ENCODE measurements around the gene OR13H1. TPM values are rescaled to one million over a fixed set of nuclear protein-coding genes. Genes with fewer than 3 reads are reported as not detected.

OR13H1 gene
- polyA plus RNA-seq, 3 donors, result not detected

DNA sequence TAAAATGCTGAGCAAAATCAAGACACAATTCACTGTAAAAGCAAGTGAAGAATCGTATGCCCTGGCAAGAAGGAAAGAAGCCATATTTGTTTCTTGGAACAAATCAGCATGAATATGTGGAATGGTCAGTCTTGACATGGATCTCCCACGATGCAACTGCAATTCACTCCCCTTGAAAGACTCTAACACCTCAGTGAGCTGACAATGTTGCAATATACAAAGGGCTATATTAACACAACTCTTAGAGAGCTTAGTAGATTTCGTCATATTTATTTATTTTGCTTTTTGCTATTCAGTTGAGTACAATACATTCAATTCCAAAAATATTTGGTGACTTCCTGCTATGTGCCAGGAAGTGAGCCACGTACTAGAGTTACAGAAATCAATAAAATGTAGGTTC lies 14.7 kb downstream of the OR13H1 start:
- no peaks in the 10 kb centered on the region for H3K27me3 ChIP-seq (ENCODE audit: control insufficient read depth in 2 of 2, insufficient read depth in 2 of 2, low read length in 2 of 2)
- no peak for TF ChIP-seq CTCF (IDR thresholded peaks at IDR 0.05)
- no peak overlapping the region for H3K27ac ChIP-seq (ENCODE audit: low read depth in 1 of 2, low read length in 2 of 2)
- H3K9ac ChIP-seq (ENCODE audit: insufficient read depth, low read length, poor library complexity, severe bottlenecking), result no peak overlapping the region
- no peaks in the 10 kb centered on the region for H3K9me3 ChIP-seq (replicated peaks in 1 of 2; ENCODE audit: control insufficient read depth in 1 of 2, insufficient read depth in 1 of 2, low read length in 2 of 2)
- no CpG with 5 or more reads among the region's 4 CpGs for WGBS (ENCODE audit: insufficient coverage)
- DNase-seq, result no peak
- Mint-ChIP-seq H3K36me3 (no peaks in the 10 kb centered on the region), H3K4me3 (no peak overlapping the region), H3K27me3 (ENCODE audit: low read depth in 3 of 3) (no peaks in the 10 kb centered on the region), H3K9me3 (peaks cover 0 to 4% (median 0%) of the 10 kb centered on the region in 7 donors), H3K4me1 (no peaks in the 10 kb centered on the region), H3K27ac (no peak overlapping the region)
- no peak overlapping the region for H3K4me3 ChIP-seq (replicated peaks in 1 of 3; ENCODE audit: low read depth in 2 of 3, low read length in 3 of 3)
- no peaks in the 10 kb centered on the region for H3K79me2 ChIP-seq (ENCODE audit: insufficient read depth, low read length)
- intact Hi-C loops (cut with micrococcal nuclease), result no loop called here
- no peak overlapping the region for H3K4me2 ChIP-seq (replicated peaks; ENCODE audit: extremely low read depth, low read length, poor library complexity, severe bottlenecking)
- H4K20me1 ChIP-seq (ENCODE audit: insufficient read depth, low read length), result no peaks in the 10 kb centered on the region
- no peak overlapping the region for H2AFZ ChIP-seq (ENCODE audit: insufficient read depth, low read depth, low read length, poor library complexity, severe bottlenecking)
- no peaks in the 10 kb centered on the region for H3K4me1 ChIP-seq (ENCODE audit: control insufficient read depth in 1 of 2, insufficient read depth in 2 of 2, low read length in 2 of 2)
- H3K36me3 ChIP-seq (replicated peaks in 1 of 2; ENCODE audit: control insufficient read depth in 1 of 2, insufficient read depth in 2 of 2, low read length in 2 of 2), result no peaks in the 10 kb centered on the region

DNA sequence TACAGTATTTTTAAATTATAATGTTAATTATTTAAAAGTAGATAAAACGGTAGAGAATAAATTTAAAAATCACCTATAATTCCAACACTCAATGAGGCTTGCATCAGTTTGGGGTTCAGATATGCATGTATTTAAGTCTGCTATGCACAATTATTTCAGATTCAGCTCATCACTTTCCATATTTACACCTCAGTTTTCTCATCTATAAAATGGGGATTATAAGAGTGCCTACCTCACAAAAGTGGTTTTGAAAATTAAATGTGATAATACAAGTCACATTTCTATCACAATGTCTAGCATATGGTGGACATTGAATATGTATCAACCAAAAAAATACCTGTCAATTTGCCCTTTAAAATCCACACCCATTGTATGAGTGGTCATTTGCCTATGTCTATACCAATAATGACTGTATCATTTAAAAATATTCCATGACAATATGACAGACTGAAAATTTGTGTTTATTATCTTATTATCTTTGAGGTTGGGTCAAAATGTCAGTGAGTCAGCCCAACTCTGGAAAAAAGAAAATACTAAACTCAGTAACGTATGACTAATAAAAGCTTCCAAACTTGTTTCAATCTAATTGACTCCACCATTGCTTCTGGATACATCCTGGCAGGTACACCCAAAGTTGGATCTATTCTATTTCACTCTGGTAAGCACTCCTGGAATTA lies 20.8 kb downstream of the OR13H1 start:
- Histone ChIP-seq H3K27ac (ENCODE audit: low read depth in 1 of 2, low read length in 2 of 2) (no peak overlapping the region), H4K20me1 (ENCODE audit: insufficient read depth, low read length) (no peaks in the 10 kb centered on the region), H3K4me3 (replicated peaks in 1 of 3; ENCODE audit: low read depth in 2 of 3, low read length in 3 of 3) (no peak overlapping the region), H2AFZ (ENCODE audit: insufficient read depth, low read depth, low read length, poor library complexity, severe bottlenecking) (no peak overlapping the region), H3K4me2 (replicated peaks; ENCODE audit: extremely low read depth, low read length, poor library complexity, severe bottlenecking) (no peak overlapping the region), H3K79me2 (ENCODE audit: insufficient read depth, low read length) (no peaks in the 10 kb centered on the region), H3K9ac (ENCODE audit: insufficient read depth, low read length, poor library complexity, severe bottlenecking) (no peak overlapping the region), H3K4me1 (ENCODE audit: control insufficient read depth in 1 of 2, insufficient read depth in 2 of 2, low read length in 2 of 2) (no peaks in the 10 kb centered on the region), H3K36me3 (replicated peaks in 1 of 2; ENCODE audit: control insufficient read depth in 1 of 2, insufficient read depth in 2 of 2, low read length in 2 of 2) (no peaks in the 10 kb centered on the region), H3K27me3 (ENCODE audit: control insufficient read depth in 2 of 2, insufficient read depth in 2 of 2, low read length in 2 of 2) (peaks cover 0 to 7% of the 10 kb centered on the region in 2 donors), H3K9me3 (replicated peaks in 1 of 2; ENCODE audit: control insufficient read depth in 1 of 2, insufficient read depth in 1 of 2, low read length in 2 of 2) (no peaks in the 10 kb centered on the region)
- Mint-ChIP-seq H3K27ac (no peak overlapping the region), H3K36me3 (no peaks in the 10 kb centered on the region), H3K27me3 (ENCODE audit: low read depth in 3 of 3) (peaks cover 0 to 3% (median 0%) of the 10 kb centered on the region in 3 donors), H3K9me3 (no peaks in the 10 kb centered on the region), H3K4me3 (no peak overlapping the region), H3K4me1 (no peaks in the 10 kb centered on the region)
- DNase-seq, result no peak
- no peak for TF ChIP-seq CTCF (IDR thresholded peaks at IDR 0.05)
- intact Hi-C loops (cut with micrococcal nuclease), result no loop called here
- WGBS (ENCODE audit: insufficient coverage), result no CpG with 5 or more reads among the region's 2 CpGs

Data from CD14-positive monocyte (primary cell).